HG03558 (cell line): Measurements from ENCODE around the gene RAD51B.
"Not testable (repeated sequence)": the region's sequence is repeated elsewhere in the genome, so short reads cannot be mapped to it uniquely, and the experiment has no call there.

ENCODE experiments used
- ATAC-seq: cut with Tn5 transposase; IDR thresholded peaks from one replicate; pipeline ENCODE4 v1.9.1; 2021; ENCODE audit warnings: moderate number of reproducible peaks; ENCODE audit not compliant: unreplicated experiment; ENCODE audit errors: extremely low read depth

The RAD51B gene

GRCh38 chr14:67819563-67820421 is at the start of gene RAD51B:
Gene RAD51B, plus strand, starts transcription at chr14:67819779.
- ATAC-seq, result no peak

GRCh38 chr14:67773844-67774377 is 45.7 kb upstream of the RAD51B start:
- no peak for ATAC-seq

- ATAC-seq, result no peak
Measured at GRCh38 chr14:67776653-67777322, 42.8 kb upstream of the RAD51B start.

- no peak for ATAC-seq
Measured at GRCh38 chr14:67778792-67779191, 40.8 kb upstream of the RAD51B start.

GRCh38 chr14:67782090-67782489 is 37.5 kb upstream of the RAD51B start:
- no peak for ATAC-seq

DNA sequence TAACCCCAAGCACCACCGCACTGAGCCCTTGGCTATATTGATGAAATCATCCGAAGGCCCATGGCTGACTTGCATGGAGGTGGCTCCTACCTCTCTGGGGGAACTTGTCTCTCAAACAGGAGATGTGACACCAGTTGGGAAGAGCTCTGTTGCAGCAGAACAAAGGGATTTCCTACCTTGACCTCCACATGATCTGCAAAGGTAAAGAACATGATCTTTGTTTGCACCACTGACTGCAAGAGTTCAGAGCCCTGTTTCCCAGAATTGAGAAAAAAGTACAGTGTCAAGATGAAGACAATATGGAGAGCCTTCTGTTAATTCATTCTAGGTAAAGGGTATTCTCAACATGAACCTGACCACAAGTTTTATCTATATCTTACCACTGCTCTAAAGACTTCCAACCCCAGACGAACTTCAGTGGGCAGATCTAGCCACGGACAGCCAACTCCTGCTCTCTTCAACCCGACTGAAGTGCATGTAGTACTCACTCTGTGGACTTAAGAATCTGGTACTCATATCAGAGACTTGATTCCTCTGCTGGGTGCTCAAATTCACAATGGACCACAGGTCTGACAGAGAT is 35.2 kb upstream of the RAD51B start:
- ATAC-seq, result no peak

GRCh38 chr14:67785270-67786109 is 34.1 kb upstream of the RAD51B start:
- no peak for ATAC-seq

DNA sequence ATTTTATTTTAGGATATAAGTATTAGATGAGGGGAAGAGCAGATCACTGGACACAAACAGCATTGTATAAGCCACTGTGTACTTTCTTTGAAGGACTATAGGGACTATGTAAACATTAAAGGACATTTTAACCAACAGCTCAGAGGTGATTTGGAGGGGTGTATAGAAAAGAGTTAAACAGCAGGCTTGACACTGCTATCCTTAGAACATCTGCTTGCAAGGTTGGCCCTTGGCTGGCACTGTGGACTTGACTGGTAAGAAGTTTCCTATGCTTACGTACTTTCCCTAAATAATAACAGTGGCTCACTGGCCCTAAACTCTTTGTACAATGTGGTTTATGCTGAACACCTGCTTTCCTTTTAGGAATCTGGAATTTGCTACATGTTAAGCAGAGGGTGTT is 31.9 kb upstream of the RAD51B start:
- no peak for ATAC-seq

DNA sequence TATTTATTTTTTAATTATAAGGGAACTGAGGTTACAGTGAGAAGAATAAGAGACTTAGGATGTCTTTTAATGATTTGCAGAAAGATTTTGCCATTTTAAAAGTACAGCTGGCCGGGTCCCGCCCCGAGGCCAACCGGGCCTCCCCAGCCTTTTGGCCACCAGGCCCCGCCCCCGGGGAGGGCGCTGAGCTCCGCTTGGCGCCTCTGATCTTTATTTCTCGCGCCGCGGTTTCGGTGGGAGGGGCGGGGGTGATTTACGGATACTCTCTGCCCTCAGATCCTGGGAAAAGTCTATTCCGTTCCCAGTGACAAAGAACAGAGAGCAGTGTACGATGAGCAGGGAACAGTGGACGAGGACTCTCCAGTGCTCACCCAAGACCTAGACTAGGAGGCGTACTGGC is 20.8 kb upstream of the RAD51B start:
- ATAC-seq, result no peak

GRCh38 chr14:67800743-67801142 is 18.8 kb upstream of the RAD51B start:
- no peak for ATAC-seq

DNA sequence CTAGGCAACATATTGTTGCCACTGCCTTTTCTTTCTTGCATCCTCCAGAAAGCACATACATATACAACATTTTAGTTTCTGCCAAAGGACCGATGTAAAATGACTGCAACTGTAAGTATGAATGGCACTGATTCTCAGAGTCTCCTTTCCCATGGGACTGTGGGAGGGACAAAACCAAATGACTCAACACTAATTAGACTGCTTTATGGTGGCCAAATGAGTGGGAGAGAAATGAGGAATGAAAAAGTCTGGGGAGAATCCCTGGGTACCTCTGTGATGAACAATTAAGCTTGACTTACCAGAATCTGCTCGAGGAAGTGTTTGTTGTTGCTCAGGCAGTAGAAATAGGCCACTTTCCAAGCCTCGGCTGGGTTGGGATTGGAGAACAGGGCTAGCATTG is 13.3 kb upstream of the RAD51B start:
- ATAC-seq, result no peak

DNA sequence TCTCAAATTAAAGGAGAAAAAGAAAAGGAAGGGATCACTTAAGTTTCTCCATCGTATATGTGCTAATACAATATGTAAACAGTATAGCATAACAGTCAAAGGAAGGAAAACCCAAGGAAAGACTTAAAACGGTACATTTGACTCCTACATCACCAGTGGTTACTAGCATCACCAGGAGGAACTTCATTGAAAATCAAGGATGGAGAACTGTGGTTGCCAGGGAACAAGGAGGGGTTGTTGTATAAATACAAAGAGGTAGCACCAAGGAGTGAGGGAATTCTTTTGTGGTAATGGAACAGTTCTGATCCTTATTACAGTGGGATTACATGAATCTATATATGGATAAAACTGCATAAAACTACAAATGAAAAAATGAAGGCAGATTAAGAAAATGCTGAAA is 4.8 kb upstream of the RAD51B start:
- ATAC-seq, result no peak

DNA sequence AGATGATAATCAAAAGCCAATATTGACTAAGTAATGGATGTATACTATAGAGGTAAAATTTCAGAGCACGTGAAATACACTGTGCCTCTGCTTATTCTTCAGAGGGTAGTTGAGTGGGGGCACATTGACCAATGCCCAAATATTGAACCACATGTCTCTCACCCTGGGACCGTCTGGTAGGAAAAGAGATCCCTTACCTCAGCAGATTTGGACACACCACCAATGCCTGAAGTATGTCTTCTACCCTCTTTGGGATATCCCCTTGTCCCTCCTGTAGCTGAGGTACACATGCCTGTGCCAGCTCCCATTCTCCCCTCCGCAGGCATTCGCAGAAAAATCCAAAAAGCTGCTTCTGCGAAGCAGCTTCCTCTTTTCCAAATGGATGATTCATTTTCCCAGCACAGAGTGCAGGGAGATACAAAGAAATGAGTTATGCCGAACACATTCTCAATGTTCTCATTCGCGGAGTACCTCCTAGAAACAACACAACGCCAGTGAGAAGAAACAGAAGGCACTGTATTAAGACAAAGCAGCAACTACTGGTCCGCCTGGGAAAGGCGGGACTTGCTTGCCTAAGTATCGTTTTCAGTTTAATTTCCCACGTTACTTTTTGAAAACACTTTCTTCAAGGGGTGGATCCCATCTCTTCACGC is 3.9 kb upstream of the RAD51B start:
- no peak for ATAC-seq

GRCh38 chr14:67816326-67817002 is 3.1 kb upstream of the RAD51B start, which contains the start of gene ZFYVE26:
Gene ZFYVE26, minus strand, starts transcription at chr14:67816590. Its CDS starts 627 bp downstream, at chr14:67815963.
- ATAC-seq, result peak; percentile 47

DNA sequence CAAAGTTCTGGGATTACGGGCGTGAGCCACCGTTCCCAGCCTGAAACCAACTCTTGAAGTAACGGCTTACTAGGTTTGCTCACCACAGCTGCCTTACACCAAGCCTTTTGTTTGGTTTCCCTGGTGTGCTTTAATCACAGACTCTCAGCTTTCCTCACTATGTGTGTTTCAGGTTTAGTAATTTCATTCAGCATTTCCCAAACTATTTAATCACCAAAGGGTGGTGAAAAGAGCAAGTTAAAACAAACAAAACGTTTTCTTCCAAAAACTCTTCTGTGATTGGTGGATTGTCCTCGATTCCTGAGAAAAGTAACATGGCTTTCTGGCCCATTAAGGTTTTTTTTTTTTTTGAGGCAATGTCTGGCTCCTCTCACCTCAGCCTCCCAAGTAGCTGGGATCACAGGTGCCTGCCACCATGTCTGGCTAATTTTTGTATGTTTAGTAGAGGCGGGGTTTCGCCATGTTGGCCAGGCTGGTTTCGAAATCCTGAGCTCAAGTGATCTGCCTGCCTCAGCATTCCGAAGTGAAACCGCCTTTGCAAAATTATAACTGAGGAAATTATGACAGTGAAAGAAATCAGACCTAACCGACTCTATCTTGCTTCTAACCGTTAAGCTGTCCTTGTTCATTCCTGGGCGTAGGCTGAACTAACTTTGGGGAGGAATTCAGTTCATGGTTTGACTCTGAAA is 1.7 kb upstream of the RAD51B start:
- no peak for ATAC-seq

GRCh38 chr14:67818476-67818875 is 1.1 kb upstream of the RAD51B start:
- ATAC-seq, result not testable (repeated sequence)

- no peak for ATAC-seq
Measured at GRCh38 chr14:67820428-67820971, 921 bp downstream of the RAD51B start.

DNA sequence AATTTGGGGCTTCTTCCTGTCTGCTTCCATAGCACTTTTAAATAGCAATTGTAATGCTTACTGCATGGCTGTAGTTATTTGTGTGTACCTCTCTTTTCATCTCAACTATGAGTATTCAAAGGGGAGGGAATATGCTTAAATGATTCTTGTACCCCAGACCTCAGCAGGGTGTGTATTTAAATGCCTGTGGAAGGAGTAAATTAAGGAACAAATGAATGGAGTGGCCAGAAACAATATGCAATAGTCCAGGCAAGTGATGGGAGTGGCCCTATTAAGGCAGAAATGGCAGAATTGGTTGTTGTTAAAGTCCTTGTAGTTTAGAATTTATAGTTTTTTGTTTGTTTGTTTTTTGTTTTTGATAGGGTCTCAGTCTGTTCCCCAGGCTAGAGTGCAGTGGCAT is 1.5 kb downstream of the RAD51B start:
- ATAC-seq, result no peak
